H54 (cell line): ENCODE data around the gene CYTH4.
"Not testable (repeated sequence)": the region's sequence is repeated elsewhere in the genome, so short reads cannot be mapped to it uniquely, and the experiment has no call there.

Source experiments
- DNase-seq: peaks from one replicate; pipeline ENCODE4 v3.0.0; 2011; ENCODE audit warnings: low spot score, mixed read lengths; ENCODE audit not compliant: insufficient read length
- FAIRE-seq: peaks from 3 replicates; lab custom pipeline; 2011; peaks lifted over from hg19 to GRCh38; lab: Jason Lieb, UNC
- POLR2A ChIP-seq: IDR thresholded peaks from 2 replicates; pipeline ENCODE4 v1.6.1; 2011; ENCODE audit warnings: low read depth, mild to moderate bottlenecking, low read length

The CYTH4 gene, protein sequence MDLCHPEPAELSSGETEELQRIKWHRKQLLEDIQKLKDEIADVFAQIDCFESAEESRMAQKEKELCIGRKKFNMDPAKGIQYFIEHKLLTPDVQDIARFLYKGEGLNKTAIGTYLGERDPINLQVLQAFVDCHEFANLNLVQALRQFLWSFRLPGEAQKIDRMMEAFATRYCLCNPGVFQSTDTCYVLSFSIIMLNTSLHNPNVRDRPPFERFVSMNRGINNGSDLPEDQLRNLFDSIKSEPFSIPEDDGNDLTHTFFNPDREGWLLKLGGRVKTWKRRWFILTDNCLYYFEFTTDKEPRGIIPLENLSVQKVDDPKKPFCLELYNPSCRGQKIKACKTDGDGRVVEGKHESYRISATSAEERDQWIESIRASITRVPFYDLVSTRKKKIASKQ

GRCh38 chr22:37282385-37282677, at the start of gene CYTH4:
Gene CYTH4, plus strand, starts transcription at chr22:37282508. Its CDS starts 62 bp downstream, at chr22:37282570.
- DNase-seq (peak; percentile 39), FAIRE-seq (no peak)
- no peak for TF ChIP-seq POLR2A

GRCh38 chr22:37233371-37233750, 48.9 kb upstream of the CYTH4 start:
- FAIRE-seq, DNase-seq: not testable (repeated sequence)

DNA sequence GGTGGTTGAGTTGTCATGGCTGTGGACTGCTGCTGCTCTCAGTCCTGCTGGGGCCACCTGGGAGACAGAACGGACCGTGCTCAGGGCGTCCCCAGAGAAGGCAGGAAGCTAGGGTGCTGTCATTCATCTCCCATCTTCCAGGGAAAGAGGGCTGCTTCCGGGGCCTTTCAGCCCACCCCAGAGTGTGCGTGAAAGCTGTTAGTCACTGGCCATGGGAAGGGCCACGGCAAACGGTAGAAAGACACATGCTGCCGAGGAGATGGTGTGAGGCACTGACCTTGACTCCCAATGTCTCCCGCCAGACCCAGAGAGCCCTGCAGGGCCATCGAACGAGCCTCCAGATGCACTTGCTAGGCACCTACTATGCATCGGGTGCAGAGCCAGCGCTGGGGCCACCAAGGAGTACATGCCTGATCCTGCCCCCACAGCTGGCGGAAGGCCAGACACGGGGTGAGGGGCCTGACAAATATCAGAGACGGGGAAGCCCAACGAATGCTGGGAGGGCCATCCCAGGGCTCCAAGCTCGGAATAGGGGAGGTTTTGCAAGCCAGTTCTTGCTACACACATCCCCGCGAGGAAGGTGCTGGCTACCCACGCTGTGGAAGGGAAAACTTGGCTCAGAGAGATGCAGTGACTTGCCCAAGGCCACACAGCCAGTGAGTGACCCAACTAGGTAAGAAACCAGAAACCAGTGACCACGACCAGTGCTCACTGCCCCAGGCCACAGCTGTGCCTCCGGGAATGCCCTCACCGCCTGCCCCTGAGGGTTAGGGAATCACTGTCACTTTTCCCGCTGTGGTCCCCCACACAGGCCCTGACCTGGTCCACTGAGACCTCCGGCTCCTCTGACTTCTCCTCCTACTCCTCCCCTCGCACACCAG, 48.3 kb upstream of the CYTH4 start:
- TF ChIP-seq POLR2A: no peak
- no peak for DNase-seq
- no peak for FAIRE-seq

- no peak for TF ChIP-seq POLR2A
- DNase-seq: no peak
- FAIRE-seq: no peak
Measured at GRCh38 chr22:37234736-37235711, 47.3 kb upstream of the CYTH4 start.

DNA sequence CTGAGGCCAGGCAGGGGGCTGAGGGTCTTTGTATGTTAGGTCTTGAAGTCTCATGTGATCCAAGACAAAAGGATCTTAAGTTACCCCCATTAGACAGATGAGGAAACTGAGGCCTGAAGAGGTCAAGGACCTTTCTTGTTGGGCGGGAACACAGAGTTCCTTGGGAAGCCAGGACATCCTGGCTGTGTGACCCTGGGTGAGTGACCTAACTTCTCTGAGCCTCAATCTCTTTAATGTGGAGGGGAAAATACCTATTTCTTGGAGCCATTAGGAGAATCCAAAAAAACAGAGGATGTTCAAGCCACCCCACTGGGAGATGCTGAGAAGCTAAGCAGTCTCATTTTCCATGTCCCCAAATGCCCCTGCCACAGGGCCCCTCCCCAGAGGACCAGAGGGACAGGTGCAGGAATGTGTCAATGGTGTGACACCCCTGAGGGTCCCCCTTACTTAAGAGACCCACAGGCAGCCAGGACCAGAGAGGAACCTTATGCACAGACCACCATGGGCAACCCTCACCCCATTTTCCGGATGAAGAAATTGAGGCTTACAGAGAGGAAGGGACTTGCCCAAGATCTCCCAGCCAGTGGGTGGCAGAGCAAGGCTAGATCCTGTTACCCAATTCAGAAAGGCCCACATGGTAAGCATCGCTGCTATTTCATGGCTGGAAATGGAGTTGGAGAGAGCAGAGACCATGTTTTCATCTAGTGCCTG, 46.3 kb upstream of the CYTH4 start:
- DNase-seq (no peak), FAIRE-seq (no peak)
- no peak for TF ChIP-seq POLR2A

DNA sequence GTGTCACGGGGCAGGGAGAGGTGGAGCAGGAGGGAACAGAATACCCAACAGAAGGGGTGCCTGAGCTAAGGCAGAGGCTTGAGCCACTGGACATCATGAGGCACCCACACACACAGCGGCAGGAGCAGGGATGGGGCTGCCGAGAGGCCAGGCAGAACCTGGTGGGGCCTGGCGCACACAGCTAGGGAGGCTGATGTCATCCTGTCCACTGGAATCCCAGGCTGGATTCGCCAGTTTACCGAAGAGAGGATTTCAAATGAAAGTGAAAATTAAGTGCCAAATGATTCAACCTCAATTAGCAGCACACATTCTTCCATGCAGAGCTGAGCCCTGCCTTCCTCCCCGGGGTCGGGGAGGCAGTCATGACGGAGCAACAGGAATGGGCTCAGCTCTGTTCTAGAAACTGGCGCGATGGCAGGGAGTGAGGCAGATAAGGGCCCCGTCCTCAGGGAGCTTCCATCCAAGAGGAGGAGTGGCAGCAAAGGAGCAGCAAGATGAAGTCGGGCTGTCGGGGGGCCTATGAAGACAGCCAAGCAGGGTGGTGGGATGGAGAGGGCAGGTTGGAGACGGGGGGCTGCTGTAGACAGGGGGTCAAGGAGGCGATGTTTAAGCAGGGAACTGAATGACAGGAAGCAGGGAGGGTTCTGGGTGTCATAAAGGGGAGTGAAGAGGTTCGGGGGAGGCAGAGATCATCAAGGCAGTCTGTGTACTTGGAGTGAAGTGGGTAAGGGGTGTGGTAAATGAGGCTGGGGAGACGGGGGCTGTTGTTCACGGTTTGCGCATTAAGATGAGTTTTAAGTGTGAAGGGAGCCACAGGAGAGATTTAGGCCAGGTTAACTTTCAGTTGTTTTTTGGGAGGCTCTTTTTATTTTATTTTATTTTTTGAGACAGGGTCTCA, 44.7 kb upstream of the CYTH4 start:
- no peak for DNase-seq
- no peak for FAIRE-seq
- TF ChIP-seq POLR2A: no peak

- DNase-seq: no peak
- no peak for FAIRE-seq
- TF ChIP-seq POLR2A: no peak
Measured at GRCh38 chr22:37239336-37240239, 42.7 kb upstream of the CYTH4 start.

- FAIRE-seq: no peak
- no peak for TF ChIP-seq POLR2A
Measured at GRCh38 chr22:37240240-37240940, 41.9 kb upstream of the CYTH4 start.

DNA sequence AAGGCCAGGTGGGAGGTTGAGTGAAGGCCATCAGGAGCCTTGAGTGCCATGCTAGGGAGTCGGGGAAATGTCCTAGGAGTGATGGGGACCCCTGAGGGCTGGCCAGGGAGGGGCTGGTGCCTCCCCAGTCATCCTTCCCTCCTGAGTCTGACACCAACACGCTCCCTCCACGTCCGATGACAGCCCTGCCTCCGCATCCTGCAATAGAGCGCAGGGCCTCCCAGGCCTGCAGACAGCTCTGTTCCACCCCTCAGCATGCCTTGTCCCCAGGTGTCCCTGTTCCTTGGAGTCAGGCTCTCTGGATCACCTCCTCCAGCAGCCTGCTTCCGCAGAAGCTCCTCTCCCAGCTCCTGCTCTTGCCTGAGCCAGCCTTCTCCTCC, 41.4 kb upstream of the CYTH4 start:
- no peak for TF ChIP-seq POLR2A
- FAIRE-seq (no peak), DNase-seq (no peak)

More at GRCh38 chr22:37240240-37240940, 41.9 kb upstream of the CYTH4 start:
- no peak for DNase-seq

- DNase-seq (no peak), FAIRE-seq (no peak)
- no peak for TF ChIP-seq POLR2A
Measured at GRCh38 chr22:37241351-37242142, 40.8 kb upstream of the CYTH4 start.
